NCI-H526 (cell line): ENCODE measurements around the gene NGF.
"Not testable (repeated sequence)": the region's sequence is repeated elsewhere in the genome, so short reads cannot be mapped to it uniquely, and the experiment has no call there.

ENCODE experiments used
- DNase-seq, 2 experiments: peaks; one replicate each; lab custom pipeline; 2025; lab: John Stamatoyannopoulos, UW

The NGF gene

DNA sequence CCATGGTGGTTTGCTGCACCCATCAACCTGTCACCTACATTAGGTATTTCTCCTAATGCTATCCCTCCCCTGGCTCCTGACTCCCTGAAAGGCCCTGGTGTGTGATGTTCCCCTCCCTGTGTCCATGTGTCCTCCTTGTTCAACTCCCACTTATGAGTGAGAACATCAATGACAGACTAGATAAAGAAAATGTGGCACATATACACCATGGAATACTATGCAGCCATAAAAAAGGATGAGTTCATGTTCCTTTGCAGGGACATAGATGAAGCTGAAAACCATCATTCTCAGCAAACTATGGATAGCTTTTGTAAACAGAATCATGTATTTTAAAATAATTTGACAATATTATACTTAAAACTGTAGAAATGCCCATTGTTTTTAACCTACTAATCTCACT lies 28.5 kb downstream of the NGF start:
- DNase-seq: not testable (repeated sequence)

DNA sequence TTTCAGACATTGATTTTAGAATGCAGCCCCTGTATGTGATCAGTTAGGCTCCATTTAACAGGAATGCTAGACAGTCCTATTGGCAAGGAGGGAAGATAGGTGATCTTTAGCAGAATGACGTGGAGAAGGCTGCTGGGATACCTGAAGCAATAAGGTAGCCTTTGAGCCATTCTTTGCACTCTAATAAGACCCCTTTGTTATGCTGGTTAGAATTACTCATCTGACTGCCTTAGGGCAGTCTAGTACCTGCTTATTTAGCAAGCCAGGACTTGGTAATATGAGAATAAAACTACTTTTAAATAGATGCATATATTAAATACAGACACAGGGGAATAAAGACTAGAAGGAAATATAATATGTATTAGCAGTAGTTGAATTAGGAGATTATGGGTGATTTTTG lies 29.1 kb downstream of the NGF start:
- DNase-seq: no peak

DNA sequence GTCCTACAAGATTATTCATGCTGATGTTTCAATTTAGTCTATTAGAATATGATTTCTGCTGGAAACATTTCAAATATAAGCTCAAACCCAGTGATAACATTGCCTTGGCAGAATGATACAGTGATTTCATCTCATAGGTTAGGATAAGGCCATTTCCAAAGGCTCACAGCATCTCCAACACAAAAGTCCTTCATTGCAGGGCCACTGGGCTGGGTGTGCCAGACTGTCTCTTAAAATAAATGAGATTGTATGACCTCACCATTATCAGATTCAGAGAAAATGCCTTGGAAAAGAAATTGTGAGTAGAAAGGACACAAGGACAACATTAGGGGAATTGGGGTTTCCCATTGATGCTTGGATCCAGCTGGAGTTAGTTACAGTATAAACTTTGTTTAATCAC lies 30.4 kb downstream of the NGF start:
- no peak for DNase-seq

DNA sequence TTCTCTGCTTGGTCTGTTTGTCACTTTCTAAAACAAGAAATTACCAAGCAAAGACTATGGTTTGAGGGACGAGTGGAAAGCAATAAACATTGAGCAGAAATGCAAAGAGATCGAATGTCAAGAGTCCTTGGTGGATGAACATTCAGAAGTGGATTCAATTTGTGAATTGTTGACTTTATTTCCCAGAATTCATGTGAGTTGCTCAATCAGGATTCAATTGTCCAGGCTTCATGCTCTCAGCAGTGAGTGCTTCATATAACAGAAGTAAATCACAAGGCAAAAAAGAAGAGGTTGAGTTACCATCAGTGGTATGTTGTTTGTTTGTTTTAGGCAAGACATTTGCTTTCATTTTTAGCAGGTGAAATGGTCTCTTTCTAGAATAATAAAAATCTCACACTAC lies 31.9 kb downstream of the NGF start:
- no peak for DNase-seq

DNA sequence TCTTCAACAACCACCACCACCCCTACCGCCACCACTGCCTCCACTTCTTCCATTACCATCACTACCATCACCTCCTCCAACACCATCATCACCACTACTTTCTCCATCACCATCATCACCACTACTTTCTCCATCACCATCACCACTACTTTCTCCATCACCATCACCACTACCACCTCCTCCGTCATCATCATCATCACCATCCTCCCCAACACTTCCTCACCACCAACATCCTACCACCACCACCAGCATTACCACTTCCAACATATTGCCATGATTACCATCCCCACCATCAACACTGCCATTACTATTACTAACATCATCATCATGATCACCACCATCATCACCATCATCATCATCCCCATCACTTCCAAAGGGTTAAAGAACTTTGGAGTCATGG lies 34.7 kb downstream of the NGF start:
- DNase-seq: no peak

DNA sequence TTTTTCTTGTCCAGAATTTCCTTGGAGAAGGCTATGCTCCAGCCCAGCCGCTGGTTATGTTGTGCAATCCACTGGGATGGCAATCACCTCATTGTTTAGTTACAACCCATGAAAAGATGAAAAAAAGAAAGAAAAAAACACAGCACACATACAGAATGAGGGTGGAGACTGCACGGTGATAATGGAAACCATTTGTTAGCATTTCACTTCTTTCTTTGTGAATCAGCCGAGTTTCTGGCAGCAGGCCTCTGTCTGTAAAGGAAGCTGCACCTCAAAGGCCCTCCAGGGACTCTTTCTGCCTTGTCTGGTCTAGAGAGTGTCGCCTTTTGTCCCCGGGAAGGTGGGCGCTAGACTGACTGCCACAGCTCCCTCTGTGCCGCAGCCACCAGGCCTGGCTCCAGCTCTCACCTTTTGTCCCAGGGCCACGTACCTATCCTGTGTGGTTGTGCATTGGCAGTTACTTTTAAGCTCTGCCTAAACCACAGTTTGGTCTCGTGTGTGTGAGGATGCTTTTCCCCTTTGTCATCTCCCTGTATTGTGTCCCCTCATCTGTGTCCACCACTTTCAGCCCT lies 35.6 kb downstream of the NGF start:
- DNase-seq: no peak

DNA sequence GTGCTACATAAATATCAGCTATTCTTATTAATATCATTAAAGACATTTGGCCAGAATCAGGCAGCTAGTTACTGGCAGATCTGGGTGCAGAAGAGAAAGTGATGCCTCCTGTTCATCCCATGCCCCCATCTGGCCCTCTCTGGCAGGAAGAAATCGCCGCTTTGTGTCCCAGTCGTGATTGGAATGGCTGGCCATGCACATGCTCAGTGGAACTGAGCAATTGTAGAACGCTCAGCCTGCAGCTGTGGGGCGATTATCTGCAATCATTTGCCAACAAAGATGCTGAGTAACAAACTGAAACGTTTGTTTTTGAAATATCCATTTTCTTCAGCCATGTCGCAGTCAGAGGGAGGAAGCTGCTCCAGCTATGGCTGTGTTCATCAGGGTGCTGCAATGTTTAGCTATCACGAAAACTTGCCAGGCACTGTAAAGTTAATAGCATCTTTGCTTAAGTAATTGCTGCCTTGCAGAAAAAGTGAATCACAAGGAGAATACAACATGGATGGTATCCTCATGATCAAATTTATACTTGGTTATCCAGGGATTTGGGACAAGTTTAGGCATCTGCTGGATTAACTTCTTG lies 36.5 kb downstream of the NGF start:
- no peak for DNase-seq

DNA sequence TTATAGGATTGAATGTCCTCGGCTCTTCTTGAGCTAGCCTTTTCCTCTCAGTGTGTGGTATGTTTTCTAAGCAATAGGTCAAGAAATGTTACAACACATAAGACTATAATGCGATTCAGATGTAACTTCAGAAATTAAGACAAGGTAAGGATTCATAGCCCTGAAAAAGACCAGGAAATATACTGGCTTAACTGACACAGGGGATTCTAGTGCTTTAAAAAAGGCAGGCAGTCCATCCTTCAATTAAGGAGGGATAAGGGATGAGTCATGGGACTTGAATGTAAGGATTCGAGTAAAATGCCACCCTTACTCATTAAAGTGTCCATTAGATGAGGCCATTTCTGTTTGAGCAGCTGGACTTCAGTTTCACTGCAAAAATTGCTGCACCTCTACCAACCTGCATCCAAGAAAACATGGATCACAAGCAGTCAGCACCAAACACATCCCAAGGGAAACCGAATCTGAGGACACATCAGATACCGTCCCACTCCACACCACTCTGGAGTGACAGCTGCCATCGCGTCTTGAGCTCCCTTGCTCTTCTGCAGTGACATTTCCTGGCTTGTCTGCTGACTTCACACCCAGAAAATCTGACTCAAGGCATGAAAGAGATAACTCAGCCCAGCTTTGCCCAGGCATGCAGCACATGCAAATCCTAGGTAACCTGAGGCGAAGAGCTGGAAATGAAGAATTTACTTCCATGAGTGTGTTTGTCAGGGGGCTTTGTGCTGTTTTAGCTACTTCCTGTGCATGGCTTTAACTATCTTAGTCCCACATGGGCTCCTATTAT lies 37.8 kb downstream of the NGF start:
- DNase-seq: peak; percentile 91 to 92

DNA sequence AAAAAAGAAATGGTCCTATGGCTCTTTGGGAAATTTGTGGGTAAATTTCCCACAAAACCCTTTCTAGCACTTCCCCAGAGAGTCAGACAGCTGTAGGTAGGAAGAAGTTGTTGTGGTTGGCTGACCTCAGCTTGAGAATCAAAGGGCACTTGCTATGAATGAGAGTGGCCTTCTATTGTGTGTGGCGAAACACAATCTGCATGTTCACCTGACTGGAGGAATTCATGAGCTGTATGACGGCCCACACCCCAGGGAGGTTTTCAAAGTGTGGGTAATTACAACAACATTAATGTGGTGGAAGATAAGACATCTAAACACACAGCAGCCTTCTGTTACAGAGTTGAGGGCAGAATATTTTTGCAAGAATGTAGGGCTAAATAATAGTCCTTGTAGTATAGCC lies 38.8 kb downstream of the NGF start:
- peak in 1 of 2 experiments; percentile 45 for DNase-seq

DNA sequence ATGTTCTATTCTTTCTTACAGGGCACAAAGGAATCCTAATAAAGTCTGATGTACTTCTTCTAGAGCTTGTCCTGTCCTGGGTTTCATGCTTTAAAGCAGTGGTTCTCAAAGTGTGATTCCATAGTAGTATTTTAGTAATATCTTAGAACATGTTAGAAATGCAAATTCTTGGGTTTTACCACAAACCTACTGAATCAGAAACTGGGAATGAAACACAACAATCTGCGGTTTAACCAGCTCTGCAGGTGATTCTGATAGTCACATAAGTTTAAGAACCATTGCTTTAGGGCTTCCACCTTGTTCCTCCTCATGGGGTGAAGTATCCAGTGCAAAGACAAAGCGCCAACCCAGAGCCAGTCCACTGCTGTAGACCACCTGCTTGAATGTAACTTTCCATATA lies 41.1 kb downstream of the NGF start:
- DNase-seq: no peak

DNA sequence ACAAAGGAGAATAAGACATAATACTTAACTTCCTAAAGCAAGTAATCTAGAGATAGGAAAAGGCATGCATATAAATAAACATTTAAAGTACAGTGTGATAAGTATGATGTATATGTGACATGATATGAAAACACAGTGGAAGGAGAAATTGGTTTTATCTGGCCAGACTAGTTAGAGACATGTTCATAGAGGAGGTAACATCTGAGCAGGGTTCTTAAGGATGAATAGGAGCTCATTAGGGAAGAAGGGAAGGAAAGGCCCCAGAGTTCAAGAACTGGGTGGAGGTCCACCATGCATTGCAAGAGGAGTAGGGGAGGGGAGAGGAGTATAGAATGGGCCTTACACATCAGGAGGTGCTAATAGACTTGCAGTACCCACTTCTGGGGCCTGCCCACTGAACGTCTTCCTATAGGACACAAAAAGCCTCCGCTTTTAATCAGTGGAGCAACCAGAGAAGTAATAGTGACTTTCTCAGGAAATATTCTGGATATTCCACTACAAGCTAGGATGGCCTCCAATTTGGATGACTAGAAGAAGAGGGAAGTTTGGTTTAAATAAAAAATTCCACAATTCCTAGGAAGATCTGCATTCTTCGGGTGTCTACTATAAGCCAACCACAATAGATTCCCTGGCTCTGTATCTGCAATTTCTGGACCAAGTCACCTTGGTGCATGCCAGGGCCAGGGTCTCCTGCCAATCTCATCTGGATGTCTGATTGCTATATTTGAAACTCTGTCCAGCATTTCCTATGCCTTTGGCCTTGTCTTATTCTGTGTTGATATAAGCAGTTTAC lies 41.9 kb downstream of the NGF start:
- DNase-seq: no peak

DNA sequence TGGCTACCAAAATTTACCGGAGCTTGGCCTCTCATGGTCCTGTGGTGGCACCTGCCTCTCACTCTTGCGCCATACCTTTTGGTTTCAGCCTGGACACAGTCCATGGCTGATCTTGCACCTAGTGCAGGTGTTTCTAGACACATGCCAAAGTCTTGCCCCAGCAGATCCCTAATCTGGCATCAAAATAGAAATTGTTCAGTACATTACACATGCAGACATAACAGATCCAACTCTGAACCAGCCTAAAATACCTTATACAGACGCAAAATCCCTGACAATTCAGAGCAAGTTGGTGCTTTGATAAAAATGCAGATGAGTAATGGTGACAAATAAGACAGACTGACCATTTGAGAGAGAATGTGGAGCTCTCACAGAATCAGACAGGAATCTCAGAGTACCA lies 44.1 kb downstream of the NGF start:
- DNase-seq: no peak

DNA sequence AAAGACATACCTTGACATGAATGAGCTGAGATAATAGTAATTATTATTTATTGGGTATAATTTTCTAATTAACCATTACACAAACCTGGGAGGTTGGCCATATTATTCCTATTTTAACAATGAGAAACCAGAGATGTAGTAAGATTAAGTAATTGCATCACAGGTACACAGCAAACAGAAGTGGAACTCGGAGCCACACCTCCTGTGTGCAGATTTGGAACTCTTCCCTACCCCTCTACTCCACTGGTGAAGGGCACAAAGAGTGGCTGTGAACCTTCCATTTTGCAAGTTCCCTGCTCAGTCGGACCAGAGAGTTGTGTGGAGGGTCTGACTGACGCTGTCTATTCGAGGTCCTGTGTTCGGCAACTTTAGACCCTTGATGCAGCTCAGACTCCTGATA lies 45.0 kb downstream of the NGF start:
- DNase-seq: no peak

DNA sequence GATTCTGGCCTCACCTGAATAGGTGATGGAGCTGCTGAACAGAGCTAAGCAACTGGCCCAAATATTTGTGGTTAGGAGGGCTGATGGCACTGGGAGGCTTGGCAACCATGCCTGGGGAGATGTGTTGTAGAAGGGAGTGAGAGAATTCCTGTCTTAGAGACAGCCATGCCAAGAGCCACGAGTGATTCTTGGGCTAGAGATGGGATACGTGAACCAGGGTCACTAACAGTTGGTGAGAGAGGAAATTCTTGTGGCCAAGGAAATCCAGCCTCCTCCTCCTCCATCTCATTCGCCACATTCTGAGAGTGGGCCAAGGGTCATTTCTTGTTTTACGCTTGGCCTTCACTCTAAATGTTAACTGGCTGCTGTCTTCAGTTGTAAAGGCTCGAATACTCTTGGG lies 46.3 kb downstream of the NGF start:
- DNase-seq: no peak

DNA sequence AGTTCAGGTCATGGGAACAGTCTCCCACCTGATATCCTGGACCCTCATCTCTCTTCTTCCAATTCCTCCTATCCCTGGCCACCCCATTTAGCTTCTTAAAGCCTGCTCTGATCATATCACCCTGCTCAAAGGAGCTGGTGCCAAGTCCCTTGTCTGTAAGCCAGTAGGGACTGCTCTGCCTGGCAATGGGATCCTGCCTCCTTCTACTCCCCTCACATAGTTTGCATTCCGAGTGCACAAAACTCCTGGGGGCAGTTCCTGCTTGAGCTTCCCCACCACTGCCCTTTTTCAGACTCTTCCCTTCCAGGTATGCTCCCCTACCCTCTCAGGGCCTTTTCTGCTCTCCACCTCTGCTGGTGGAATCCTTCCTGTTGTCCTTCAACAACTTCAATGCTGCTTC lies 48.1 kb downstream of the NGF start:
- DNase-seq: no peak

DNA sequence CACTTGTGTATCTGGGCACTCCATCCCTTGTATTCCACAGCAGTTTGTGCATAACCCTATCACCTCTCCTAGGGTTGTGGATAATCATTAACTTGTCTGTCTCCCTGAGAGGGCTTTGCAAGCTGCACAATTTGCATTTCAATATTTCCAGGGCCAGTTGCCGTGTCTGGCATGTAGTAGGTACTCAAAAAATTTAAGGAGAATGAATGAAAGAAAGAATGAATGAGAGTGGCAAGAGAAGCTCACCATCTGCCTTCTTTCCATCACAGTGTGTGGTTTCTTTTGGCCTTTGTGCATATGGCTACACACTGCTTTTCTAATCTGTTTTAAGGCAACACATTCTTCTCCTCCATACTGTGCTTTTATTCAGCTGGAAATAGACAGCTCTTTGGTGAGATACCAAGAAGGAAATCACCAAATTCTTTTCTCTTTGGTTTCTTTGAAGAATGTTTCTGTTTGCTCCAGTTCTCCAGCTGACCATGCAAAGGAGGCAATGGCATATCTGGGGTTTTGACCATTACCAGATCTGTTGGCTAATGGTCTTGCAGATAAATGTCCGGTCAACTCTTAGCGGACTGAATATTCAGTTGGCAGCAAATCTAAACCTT lies 49.4 kb downstream of the NGF start:
- peak; percentile 50 to 83 for DNase-seq

DNA sequence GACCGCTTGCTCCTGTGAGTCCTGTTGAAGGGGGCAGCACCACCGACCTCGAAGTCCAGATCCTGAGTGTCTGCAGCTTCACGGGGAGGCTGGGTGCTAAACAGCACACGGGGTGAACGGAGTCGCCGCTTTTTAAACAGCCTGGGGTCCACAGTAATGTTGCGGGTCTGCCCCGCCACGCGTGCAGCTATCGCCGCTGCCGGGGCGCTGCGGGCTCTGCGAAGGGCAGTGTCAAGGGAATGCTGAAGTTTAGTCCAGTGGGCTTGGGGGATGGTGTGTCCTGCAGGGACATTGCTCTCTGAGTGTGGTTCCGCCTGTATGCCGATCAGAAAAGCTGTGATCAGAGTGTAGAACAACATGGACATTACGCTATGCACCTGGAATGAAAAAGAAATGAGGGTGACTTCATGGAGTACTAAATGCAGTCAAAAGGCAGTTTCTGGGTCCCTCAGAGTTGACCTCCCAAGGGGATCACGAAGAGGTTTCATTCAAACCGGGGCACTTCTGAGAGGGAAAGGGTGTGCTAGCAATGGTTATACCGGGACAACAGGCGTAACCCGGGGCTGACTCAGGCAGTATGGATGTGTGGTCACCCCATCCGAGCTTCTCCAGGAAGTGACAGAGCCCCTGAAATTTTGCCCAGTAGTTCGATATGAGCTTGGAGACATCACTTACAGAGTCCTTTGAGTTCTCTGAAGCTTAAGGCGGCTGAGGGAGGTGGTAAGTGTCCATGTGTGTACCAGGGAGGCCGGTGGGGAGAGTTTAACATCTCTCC lies 51.4 kb downstream of the NGF start:
- DNase-seq: no peak

DNA sequence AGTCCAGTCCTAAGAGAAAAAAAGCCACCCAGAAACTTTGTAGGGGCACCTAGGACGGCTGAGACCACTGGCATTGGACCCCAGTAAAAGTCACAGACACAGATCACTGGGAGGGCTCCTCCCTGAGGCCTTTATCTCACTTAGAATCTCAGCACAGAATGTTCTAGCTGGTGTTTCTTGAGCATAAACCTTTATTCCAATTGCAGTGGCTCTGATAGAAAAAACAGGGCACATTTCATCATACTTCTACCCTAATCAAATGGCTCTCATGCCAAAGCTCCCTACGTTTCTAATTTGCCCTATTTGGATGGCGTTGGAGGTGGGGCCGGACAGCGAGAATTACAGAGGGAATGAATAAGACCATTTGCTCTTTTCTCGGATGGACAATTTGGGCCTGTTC lies 53.8 kb downstream of the NGF start:
- DNase-seq: no peak

DNA sequence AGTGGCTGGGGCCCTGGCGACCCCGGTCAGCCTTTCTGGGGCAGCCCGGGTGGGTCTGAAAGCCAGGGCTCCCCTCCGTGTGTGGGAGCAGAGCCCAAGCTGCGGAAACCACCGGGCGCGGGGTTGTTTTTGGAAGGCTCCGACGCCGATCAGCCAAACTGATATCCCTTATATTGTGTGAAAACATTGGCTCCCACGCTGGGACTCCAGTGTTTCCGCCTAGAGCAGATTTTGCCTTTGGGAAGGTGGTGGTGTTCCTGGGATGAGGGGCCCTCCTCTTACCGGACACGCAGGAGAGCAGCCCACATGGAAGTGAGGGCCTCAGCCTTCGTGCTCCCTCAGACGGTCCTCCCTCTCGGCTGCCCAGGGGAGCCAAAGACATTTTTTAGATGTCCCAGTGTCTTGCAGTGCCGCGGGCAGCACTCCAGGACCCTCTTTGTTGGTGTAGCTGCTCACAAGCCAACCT lies 54.3 kb downstream of the NGF start:
- no peak for DNase-seq

DNA sequence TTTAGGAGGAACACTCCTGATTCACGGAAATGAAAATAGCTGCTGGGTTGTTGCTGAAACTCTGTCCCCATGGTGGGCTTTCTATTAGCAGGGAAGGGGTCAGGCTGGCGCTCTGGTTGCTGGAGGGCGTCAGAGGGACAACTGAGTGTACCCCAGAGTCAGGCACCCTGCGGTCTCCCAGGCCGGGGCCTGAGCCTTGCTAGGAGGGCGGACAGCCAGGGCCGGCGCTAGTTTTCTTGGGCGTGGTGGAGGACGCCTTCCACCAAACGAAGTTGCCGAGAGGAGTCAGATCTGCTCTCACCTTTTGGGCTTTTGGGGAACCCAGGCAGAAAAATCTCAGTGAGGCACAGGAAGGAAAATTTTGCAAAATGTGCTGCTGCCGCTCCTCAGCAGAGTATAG lies 54.8 kb downstream of the NGF start:
- DNase-seq: no peak

DNA sequence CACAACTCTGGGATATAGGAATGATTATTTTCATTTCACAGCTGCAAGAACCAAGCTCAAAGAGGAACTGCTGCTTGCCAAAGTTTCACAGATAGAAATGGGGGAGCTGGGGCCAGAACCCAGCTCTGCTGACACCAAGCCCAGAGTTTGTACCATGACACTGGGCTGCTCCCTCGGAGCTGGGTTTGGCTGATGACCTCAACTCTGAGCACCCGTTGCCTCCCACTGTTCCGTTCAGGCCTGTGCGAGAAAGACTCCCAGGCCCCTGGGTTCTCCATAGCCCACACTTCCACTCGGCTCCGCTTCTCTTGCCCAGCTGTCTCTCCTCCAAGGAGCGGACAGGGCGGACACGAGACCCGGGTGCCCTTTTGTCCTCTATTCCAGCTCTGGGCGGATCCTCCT lies 55.2 kb downstream of the NGF start:
- no peak for DNase-seq

DNA sequence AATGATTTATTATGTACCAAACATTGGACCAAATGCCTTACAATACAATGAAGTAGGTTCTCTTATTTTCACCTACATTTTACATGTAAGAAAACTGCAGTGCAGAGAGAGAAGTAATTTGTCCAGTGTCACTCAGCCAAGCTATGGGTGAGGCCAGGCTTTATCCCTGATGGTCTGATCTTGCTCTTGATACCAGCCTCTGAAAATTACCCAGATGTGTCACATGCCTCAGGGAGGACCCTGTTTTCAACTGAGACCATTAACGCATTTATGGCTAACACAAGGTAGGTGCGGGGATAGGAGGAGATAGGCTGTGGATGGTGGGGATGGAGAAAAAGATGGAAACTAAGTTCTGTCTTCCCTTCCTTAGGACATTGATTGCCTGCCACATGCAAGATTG lies 56.9 kb downstream of the NGF start:
- no peak for DNase-seq
